Stimulated activated CD4-positive, alpha-beta T cell treated with anti-CD3 and anti-CD28 coated beads, Interleukin-12 subunit alpha, Interleukin-12 subunit beta, amount 100 ng/mL, for 48 hours (primary cell): ENCODE data around the gene NFATC2.
"Not testable (repeated sequence)": the region's sequence is repeated elsewhere in the genome, so short reads cannot be mapped to it uniquely, and the experiment has no call there.

ENCODE experiments used
- DNase-seq, 3 donors: peaks; one replicate each; pipeline ENCODE4 v3.0.0-alpha.2; 2020; ENCODE audit warnings: low read depth in 2 of 3, low spot score in 1 of 3

NFATC2 gene

DNA sequence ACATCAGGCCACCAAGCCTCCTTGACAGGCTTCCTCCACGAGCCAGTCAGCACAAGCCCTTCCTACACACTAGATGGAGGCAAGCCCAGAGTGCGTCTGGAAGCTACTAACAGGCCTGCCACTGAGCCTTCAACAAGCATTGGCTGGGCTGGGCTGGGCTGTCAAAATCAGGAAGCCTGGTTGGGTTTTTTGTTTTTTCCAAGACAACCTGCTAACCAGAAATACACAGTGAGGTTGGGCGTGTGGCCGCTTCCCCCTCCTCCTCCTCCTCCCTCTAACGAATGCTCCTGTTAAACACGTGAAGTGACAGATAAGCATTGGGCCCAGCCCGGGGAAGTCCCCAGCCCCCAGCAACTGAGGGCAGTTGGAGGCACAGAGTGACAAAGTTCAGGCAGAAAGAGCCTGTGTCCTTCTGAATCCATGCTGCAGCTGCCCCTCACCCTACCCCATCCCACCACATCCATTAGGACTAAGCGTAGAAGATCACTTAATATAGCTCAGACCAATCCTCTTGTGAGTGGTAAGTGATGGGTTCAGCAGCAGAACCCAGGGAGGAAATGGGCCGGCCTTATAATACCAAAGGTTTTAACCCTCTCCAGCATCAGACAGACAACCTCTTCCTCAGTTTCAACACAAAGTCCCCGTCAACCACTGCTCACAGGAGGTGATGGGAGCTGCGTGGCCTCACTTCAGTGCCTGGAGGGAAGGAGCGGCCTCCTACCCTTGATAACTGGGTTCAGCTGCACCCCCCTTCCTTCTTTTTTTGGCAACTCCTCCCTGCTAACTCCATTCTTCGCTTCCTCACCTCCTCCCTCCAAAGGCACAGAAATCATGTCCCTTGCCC, 1.1 kb downstream of the NFATC2 start:
- peak; percentile 71 to 83 (median 76) for DNase-seq

DNA sequence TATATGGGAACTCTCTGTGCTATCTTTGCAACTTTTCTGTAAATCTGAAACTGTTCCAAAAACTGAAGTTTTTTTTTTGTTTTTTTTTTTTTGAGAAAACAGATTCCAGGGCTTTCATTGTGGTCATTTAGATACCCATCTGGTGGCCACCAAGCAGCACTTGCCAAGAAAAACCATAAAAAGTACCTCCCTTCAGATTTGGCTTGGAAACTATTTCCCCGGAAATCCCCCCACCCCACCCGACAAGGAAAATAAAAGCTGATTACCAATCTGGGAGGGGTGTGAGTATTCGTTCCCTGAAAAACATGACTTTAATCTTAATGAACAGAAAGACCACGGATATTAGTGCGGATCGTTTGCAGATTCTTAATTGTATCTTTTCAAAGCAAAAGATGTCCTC, 1.9 kb downstream of the NFATC2 start:
- DNase-seq = no peak

DNA sequence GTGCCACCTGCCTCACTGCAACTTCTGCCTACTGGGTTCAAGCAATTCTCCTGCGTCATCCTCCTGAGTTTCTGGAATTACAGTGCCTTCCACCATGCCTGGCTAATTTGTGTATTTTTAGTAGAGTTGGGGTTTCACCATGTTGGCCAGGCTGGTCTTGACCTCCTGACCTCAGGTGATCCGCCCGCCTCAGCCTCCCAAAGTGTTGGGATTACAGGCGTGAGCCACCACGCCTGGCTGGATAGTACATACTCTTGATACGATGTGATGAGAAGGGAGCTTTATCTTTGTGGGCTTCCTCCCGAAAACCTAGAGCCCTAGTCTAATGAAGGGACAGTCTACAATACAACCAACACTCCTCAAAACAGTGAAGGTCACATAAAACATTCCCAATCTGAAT, 2.4 kb downstream of the NFATC2 start:
- DNase-seq = not testable (repeated sequence)

DNA sequence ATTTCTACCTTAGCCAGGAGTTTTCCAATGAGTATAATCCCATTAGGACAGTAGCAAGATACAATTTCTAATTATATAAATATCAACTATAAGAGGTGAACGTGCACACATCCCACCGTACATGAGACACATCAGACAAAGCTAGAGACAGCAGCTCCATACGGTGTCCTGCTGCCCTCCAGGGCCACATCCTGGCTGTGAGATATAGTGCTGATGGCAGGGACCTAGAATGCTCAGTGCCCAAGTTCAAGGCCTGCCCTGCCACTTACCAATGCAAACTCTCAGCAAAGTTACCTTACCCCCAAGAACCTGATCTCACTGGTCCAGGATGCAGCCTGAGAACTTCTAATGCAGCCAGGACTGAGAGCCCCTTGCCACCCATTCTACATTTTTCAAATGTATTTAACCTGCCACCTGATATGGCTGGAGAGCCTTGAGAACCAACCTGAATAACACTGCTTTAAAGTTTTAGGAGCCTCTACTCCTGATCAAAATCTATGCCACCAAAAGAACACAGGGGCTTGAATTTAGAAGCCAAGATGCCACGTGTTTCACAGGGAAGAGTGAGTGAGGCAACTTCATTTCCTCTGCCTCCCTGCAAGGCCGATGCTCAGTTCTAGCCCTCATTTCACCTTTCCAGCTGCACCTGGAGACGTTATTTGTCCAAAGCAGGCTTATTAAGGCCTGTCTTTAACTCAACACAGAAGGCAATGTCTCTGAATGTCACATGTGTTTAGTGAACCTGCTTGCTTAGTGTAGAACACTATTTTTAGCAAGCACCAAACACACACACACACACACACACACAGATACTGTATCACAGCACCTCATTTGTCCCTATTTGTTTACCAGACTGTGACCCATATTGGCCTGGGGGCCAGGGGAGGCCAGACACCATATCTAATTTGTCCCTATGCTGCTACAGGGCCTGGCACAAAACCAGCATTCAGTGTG, 6.1 kb downstream of the NFATC2 start:
- DNase-seq = no peak

DNA sequence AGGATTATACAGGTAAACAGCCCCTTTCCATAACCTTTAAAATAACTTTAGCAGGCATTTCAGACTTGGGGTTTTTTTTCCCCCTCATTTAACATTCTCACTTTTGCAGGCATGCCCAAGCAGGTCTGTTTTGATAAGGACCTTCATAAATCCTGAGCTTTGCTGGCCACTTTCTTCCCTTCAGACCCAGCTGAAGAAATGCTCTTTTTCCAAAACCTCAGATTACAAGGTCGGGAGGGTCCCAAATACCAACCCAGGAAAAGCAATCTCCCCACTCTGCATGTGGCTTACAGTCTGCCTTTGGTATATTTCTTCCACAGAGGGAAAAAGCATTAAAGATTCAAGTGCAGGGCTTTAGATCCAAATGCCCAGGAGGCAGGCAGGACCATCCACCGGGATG, 6.8 kb downstream of the NFATC2 start:
- DNase-seq = no peak

DNA sequence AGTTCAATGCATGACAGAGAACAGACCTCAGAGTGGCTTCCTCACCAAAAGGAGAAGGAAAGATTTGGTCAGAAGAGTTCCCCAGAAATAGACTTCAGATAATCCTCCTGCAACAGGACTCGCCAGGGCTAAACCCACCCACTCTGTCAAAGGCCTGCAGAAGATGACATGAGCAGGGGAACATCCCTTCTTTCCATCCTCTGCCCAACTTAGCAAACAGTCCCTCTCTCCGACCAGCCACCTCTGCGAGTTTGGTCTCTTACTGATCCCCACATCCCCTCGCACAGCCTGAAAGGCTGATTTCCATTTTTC, 7.5 kb downstream of the NFATC2 start:
- peak in 1 of 3 donors; percentile 27 for DNase-seq

DNA sequence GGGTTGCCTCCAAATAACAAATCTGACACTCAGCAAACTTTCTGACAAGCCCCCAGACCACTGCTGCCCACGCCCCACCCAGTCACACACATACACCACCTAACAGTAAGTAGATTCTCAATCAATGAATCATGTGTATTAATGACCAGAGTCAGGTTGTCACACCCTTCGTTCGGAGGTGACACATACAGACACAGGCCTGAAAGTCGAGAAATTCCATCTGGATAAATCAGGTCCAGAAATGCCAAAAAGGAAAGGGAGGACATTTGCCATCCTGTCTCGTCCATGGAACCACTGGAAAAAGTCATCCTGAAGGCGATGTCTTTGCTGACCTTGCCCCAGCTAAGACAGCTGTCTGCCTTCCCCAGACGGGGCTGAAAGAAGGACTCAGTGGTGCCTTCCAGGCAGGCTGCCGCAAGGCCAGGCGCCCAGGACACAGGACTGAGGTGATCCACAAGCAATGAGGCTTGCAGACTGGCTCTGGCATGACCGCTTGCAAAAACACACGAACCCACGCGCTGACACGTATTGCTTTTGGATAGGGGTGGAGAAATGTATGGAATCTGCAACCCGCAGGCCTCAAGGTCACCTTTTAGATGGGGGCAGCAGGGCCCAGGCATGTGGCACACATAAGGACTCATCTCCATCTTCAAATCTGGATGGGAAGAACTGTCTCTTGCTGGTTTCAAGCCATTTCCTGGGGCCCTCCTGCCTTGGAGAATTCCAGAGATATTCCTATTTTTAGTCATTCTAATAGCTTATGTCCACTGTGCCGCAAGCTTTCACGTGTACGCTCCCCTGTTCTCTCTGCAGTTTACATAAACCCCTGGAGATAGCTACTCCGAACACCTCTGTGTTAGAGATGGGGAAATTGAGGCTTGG, 9.0 kb downstream of the NFATC2 start:
- DNase-seq = no peak

DNA sequence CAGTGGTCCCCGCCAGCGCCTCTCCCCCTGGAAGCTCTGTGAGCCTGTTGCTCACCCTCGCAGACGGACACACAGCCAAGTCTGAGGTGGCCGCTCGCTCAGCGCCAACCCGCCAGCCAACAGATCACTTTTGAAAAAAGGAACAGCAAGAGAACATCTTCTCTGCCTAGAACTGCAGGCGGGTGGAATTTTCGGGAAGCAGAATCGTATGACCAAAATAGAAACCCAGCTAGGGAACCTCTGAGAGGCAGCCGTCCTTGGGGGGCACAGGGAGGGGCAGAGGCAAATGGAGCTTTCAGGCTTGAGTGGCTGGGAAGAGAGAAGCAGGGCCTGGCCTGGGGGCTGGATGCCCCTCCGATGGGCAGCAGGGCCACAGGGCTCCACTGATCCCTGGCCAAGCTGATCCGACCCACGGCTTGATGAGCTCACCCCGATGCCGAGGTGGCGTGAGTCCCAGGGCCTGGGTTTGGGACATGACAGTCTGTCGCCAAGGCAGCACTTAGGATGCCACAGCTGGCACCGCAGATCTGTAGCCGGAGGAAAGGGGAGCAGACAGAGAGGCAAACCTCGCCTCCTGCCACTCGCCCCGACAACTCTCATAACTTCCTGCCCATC, 9.8 kb downstream of the NFATC2 start:
- DNase-seq = no peak

DNA sequence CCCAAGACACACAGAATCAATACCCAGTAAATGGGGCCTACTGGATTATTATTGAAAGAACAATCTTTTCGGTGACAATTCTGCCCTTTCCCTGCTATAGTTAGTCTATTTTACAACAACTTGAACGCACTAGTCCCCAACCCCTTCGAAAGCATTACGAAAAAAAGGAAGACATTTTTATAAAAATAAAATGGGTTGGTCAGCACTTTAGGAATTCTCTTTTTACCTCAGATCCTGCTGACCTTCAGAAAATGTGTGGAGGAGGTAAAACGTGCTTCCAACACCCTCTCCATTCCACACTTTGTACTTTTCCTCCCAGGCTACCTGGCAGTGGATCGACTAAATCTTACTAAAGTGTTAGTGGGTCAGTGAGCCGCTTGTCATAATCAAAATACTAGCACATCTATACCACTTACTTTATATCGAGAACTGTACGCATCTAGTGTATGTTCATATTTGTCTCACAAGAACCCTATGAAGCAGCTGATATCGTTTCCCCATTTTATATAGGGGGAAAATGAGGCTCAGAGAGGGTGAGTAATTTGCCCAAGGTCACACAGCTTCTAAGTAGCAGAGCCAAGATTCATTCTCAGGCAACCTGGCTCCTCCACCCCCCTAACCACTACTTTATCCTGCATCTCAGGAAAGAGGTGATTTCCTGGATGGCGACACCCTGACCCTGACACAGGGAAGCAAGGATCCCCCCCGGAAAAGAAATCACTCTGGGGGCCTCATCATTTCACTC, 10.6 kb downstream of the NFATC2 start:
- no peak for DNase-seq

DNA sequence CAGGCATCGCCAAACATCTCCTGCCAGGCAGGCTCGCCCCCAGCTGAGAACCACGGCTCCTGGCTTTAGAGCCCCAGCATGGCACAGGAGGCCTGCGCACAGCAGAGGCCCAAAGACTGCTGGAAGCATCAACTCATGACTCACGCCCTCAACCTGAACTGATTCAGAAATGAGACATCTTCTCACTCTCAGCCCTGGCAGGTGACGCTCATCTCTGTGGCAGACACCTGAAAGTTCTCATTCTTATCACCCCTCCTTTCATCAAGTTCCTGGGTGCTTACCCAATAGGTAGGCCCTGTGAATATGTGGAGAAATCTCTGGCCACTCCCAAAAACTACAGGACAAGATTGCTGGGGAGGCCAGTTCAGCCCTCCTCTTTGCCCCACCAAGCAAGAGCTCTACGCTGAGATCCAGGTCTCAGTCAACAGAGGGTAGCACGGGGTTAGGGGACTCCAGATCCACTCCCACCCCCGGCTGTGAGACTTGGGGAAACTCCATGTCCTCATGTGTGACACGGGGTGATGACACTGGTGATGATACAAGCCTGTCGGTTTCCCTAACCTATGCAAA, 11.3 kb downstream of the NFATC2 start:
- peak; percentile 72 to 78 (median 73) for DNase-seq

DNA sequence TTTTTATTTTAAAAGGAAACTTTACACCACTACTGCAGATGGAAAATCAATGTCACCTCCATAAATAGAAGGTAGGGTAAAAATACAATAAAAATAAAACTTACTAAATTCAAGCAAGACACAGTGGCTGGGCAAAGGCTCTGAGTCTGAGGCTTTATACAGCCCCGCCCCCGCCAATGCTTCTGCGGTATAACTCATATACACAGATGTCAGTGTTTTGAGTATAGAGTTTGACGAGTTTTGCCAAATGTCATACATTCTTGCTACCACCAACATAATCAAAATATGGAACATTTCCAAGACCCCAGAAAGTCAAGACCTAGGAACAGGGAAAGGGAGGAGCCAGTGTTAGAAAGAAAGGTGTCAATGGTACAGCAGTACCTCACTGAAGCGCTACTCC, 12.8 kb downstream of the NFATC2 start:
- DNase-seq = peak; percentile 67 to 75 (median 74)

DNA sequence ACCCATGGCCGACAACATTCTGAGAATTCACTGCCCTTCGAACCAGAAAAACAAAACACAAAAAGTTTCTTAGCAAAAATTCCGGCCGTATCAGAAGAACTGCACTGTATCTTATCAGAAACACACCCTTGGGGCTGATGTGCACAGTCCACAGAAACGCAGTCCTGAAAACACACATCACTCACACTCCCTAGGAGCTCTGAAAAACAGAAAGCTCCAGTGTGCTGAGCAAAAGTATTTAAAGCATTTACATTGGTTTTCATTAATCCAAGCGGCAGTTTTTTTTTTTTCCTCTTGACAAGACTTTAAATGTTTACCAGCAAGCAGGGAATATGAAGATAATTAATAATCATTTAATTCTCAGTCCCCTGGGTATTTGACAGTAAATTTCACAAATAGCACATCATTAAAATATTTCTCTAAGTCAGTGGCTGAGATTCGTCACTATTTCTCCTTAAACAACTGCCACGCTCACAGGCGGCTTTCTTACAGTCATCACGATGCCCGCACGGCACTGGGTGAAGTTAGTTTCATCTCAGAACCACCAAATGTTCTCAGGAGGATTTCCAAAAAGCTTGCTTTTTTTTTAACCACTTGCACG, 13.3 kb downstream of the NFATC2 start:
- DNase-seq = peak; percentile 47 to 69 (median 54)

DNA sequence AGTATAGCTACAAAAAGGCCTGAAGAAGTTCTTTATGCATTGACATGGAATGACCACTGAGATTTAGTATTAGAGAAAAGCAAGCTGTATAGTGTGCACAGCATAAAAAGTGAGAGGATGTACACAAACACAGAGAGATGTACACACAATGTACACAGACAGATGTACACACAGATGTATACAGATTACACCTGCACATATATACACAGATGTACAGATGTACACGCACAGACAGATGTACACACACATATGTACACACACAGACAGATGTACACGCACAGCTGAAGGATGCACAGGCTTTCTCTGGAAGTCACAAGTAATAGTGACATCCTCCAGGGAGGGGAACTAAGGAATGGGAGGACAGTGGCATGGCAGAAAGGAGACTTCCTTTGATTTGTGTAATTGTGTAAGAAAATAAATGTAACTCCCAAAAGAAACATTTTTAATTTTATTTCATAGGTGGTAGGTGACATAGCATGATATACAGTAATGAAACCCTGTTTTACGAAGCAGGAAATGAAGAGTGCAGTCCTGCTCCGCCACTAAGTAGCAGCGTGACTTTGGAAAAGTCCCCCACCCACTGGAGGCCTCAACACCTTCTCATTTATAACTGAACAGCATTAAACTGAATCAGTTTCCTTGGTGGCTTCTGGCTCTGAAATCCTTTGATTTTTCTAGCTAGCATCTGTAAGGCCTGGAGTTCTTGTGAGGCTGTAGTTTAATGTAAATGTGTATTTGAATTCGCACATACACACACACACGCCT, 14.1 kb downstream of the NFATC2 start:
- peak; percentile 50 to 64 (median 53) for DNase-seq

DNA sequence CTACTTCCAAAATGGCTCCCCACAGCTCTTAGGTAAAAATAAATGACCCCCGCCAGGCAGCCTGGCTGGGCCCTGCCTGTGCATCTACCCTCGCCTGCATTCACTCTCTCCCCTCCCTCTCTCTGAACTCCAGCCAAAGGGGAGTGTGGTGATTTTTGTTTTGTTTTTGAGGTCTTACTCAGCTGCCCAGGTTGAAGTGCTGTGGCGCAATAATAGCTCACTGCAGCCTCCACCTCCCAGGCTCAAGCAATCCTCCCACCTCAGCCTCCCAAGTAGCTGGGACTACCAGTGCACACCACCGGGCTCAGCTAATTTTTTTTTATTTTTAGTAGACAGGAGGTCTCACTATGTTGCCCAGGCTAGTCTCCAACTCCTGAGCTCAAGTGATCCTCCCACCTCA, 15.8 kb downstream of the NFATC2 start:
- no peak for DNase-seq

DNA sequence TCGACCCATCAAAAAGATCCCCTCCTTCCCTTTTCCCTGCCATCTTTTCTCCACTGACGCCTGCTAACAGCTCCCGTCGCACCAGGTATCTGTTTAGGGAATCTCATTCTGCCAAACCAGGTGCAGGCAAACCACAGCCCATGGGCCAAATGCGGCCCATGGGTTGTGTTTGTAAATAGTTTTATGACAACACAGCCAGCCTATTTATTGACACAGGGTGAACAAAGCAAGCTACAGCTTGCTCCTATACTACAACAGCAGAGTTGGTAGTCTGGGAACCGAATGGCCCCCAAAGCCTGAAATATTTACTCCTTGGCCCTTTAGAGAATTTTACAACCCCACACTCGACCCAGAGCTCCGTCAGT, 16.4 kb downstream of the NFATC2 start:
- no peak for DNase-seq

DNA sequence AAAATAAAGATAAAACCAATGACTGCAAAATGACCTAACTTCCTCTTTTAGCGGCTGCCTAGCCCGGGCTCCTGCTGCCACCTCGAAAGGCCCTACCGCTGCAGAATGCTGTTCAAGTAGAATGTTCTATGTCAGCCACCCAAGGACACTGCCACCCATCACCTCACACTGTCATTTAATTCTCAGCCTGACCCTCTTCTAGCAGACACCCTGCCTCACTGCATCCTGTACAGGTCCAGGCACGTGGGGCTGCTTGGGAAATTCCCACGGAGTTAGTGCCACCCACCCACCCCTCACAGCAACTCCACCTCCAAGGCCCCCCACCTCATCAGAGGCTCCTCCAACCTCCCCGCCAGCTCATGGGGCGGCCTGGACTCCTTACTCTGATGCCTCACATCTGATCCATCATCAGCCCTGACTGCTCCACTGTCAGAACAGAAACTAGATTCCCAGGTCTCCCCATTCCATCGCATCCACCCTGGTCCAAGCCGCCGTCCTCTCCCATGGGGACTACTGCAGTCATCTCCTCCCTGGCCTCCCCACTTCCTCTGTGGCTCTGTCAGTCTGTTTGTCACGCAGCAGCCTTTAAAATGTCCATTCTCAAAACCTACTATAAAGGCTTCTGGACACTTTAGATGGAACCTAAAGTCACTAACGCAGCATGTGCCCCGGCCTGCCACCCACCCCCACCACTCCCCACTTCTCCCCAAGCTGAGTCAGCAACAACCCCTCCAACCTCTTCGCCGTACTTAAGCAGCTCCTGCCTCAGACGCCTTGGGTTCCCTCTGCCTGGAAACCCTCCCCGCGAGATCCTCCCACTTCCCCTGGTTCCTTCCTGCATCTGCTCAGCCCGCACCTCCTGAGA, 17.0 kb downstream of the NFATC2 start:
- peak in 2 of 3 donors; percentile 31 to 42 for DNase-seq

DNA sequence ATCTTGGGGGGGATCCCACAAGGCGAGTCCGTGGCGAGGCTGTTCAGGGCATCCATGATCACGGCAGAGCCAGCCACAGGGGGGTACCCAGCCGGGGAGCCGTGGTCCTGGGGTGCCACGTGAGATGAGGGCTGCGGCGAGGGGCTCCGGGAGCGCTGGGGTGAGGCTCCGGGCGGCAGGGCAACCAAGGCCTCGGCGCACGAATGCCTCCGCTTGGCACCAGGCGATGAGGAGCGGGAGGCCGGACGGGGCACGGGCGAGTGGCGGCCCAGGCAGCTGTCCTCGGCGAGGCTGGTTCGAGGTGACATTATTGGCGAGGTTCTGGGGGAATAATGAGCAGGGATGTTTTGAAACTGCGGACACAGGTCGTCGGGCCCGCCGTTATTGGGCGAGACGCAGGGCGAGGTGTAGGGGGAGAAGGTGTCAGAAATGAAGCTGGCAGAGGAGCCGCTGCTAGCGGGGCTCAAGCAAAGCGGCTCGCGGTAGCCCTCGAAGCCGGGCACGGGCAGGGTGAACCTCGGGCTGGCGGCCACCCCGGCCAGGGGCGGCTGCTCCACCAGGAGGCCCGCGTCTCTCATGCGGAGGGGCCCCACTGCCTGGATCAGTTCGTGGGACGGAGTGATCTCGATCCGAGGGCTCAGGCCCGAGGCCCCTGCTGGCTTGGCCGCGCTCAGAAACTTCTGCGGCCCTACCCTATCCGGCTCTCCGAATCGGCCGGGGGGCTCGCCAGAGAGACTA, 19.1 kb downstream of the NFATC2 start:
- no peak for DNase-seq
